ACC112 (cell line): ENCODE data around the gene SKP2.

ENCODE experiments used
- H2AFZ ChIP-seq: fragments of 200-600 bp; sonication (generic); one replicate; pipeline ENCODE4 v1.6.0; 2017; ENCODE audit warnings: antibody characterized with exemption, low read length; ENCODE audit not compliant: unreplicated experiment
- H3K27ac ChIP-seq: fragments of 200-600 bp; sonication (generic); 2 replicates; pipeline ENCODE4 v1.5.1; 2014; ENCODE audit warnings: low read depth, mild to moderate bottlenecking, antibody characterized with exemption, low read length, moderate library complexity
- H3K27me3 ChIP-seq: fragments of 200-600 bp; sonication (generic); 2 replicates; pipeline ENCODE4 v1.6.1; 2014; ENCODE audit warnings: mild to moderate bottlenecking, antibody characterized with exemption, low read length, moderate library complexity, mixed read lengths; ENCODE audit not compliant: insufficient read depth
- H3K36me3 ChIP-seq: fragments of 200-600 bp; sonication (generic); 2 replicates; pipeline ENCODE4 v1.6.1; 2016; ENCODE audit warnings: mild to moderate bottlenecking, antibody characterized with exemption, low read length, moderate library complexity, mixed read lengths; ENCODE audit not compliant: insufficient read depth
- H3K4me1 ChIP-seq: fragments of 200-600 bp; sonication (generic); one replicate; pipeline ENCODE4 v1.6.1; 2016; ENCODE audit warnings: low read length, mixed read lengths; ENCODE audit not compliant: insufficient read depth, unreplicated experiment, control insufficient read depth
- H3K4me3 ChIP-seq: fragments of 200-600 bp; sonication (generic); 2 replicates; pipeline ENCODE4 v1.5.1; 2014; ENCODE audit warnings: mild to moderate bottlenecking, low read depth, low read length
- H3K79me2 ChIP-seq: fragments of 200-600 bp; sonication (generic); one replicate; pipeline ENCODE4 v1.6.0; 2016; ENCODE audit warnings: low read length; ENCODE audit not compliant: control insufficient read depth, unreplicated experiment, insufficient read depth

SKP2 gene

GRCh38 chr5:36156619-36157018, 4.7 kb downstream of the SKP2 start:
- Histone ChIP-seq H3K4me3 (no peak overlapping the region), H2AFZ (no peak overlapping the region), H3K36me3 (peaks cover 28% of the 10 kb centered on the region), H3K79me2 (peaks cover 42% of the 10 kb centered on the region), H3K4me1 (peaks cover 16% of the 10 kb centered on the region), H3K27ac (no peak overlapping the region), H3K27me3 (no peaks in the 10 kb centered on the region)

- H3K36me3 ChIP-seq, result peaks cover 36% of the 10 kb centered on the region
- peaks cover 16% of the 10 kb centered on the region for H3K4me1 ChIP-seq
Observed at GRCh38 chr5:36158144-36158543, 6.2 kb downstream of the SKP2 start.

GRCh38 chr5:36160617-36161016, 8.7 kb downstream of the SKP2 start:
- H2AFZ ChIP-seq, result no peak overlapping the region
- H3K27ac ChIP-seq, result no peak overlapping the region
- H3K79me2 ChIP-seq, result peaks cover 16% of the 10 kb centered on the region
- H3K36me3 ChIP-seq, result peaks cover 34% of the 10 kb centered on the region
- no peak overlapping the region for H3K4me3 ChIP-seq
- H3K4me1 ChIP-seq, result peaks cover 8% of the 10 kb centered on the region
- H3K27me3 ChIP-seq, result no peaks in the 10 kb centered on the region

More at GRCh38 chr5:36158144-36158543, 6.2 kb downstream of the SKP2 start:
- Histone ChIP-seq H3K79me2 (peaks cover 33% of the 10 kb centered on the region), H3K27me3 (no peaks in the 10 kb centered on the region), H3K27ac (no peak overlapping the region), H2AFZ (no peak overlapping the region), H3K4me3 (no peak overlapping the region)

- Histone ChIP-seq H2AFZ (no peak overlapping the region), H3K4me1 (peaks cover 2% of the 10 kb centered on the region), H3K4me3 (no peak overlapping the region), H3K36me3 (peaks cover 28% of the 10 kb centered on the region), H3K79me2 (peaks cover 10% of the 10 kb centered on the region), H3K27ac (no peak overlapping the region), H3K27me3 (no peaks in the 10 kb centered on the region)
Observed at GRCh38 chr5:36161361-36161760, 9.4 kb downstream of the SKP2 start.

- Histone ChIP-seq H3K36me3 (peaks cover 24% of the 10 kb centered on the region), H3K4me3 (no peak overlapping the region), H3K27ac (no peak overlapping the region), H3K27me3 (no peaks in the 10 kb centered on the region), H2AFZ (no peak overlapping the region), H3K4me1 (no peaks in the 10 kb centered on the region), H3K79me2 (peaks cover 10% of the 10 kb centered on the region)
Observed at GRCh38 chr5:36162810-36163486, 11.0 kb downstream of the SKP2 start.

- no peak overlapping the region for H3K4me3 ChIP-seq
- no peaks in the 10 kb centered on the region for H3K4me1 ChIP-seq
- no peaks in the 10 kb centered on the region for H3K27me3 ChIP-seq
- no peak overlapping the region for H2AFZ ChIP-seq
- H3K36me3 ChIP-seq, result peaks cover 27% of the 10 kb centered on the region
- H3K27ac ChIP-seq, result no peak overlapping the region
- H3K79me2 ChIP-seq, result peaks cover 10% of the 10 kb centered on the region
Observed at GRCh38 chr5:36164461-36164860, 12.6 kb downstream of the SKP2 start.

- peaks cover 16% of the 10 kb centered on the region for H3K36me3 ChIP-seq
- no peaks in the 10 kb centered on the region for H3K79me2 ChIP-seq
- no peaks in the 10 kb centered on the region for H3K4me1 ChIP-seq
- no peak overlapping the region for H3K4me3 ChIP-seq
- H3K27ac ChIP-seq, result no peak overlapping the region
- no peak overlapping the region for H2AFZ ChIP-seq
- no peaks in the 10 kb centered on the region for H3K27me3 ChIP-seq
Observed at GRCh38 chr5:36168737-36169136, 16.8 kb downstream of the SKP2 start.

GRCh38 chr5:36170832-36171424, 19.0 kb downstream of the SKP2 start:
- no peak overlapping the region for H3K4me3 ChIP-seq
- no peaks in the 10 kb centered on the region for H3K27me3 ChIP-seq
- H3K4me1 ChIP-seq, result no peaks in the 10 kb centered on the region
- no peaks in the 10 kb centered on the region for H3K79me2 ChIP-seq
- no peak overlapping the region for H3K27ac ChIP-seq
- H3K36me3 ChIP-seq, result peaks cover 13% of the 10 kb centered on the region
- no peak overlapping the region for H2AFZ ChIP-seq

GRCh38 chr5:36172599-36172998, 20.7 kb downstream of the SKP2 start:
- no peak overlapping the region for H3K27ac ChIP-seq
- H2AFZ ChIP-seq, result no peak overlapping the region
- peaks cover 18% of the 10 kb centered on the region for H3K36me3 ChIP-seq

GRCh38 chr5:36173426-36173825, 21.5 kb downstream of the SKP2 start:
- Histone ChIP-seq H3K4me1 (no peaks in the 10 kb centered on the region), H3K36me3 (peaks cover 23% of the 10 kb centered on the region), H3K79me2 (no peaks in the 10 kb centered on the region), H3K4me3 (no peak overlapping the region), H3K27ac (no peak overlapping the region), H3K27me3 (no peaks in the 10 kb centered on the region), H2AFZ (no peak overlapping the region)

More at GRCh38 chr5:36172599-36172998, 20.7 kb downstream of the SKP2 start:
- H3K4me1 ChIP-seq, result no peaks in the 10 kb centered on the region
- no peak overlapping the region for H3K4me3 ChIP-seq
- no peaks in the 10 kb centered on the region for H3K27me3 ChIP-seq
- no peaks in the 10 kb centered on the region for H3K79me2 ChIP-seq

GRCh38 chr5:36174119-36174518, 22.2 kb downstream of the SKP2 start:
- H3K4me1 ChIP-seq, result no peaks in the 10 kb centered on the region
- peaks cover 26% of the 10 kb centered on the region for H3K36me3 ChIP-seq
- no peaks in the 10 kb centered on the region for H3K27me3 ChIP-seq
- no peak overlapping the region for H3K4me3 ChIP-seq
- H3K27ac ChIP-seq, result no peak overlapping the region
- H2AFZ ChIP-seq, result no peak overlapping the region
- no peaks in the 10 kb centered on the region for H3K79me2 ChIP-seq
